ENCODE results near the gene MITF.

Gene MITF

GRCh38 chr3:69761896-69762767 lies 22.9 kb downstream of the MITF start:
- no peak for DNase-seq

- no peak for DNase-seq
Measured at GRCh38 chr3:69762768-69763229, 23.5 kb downstream of the MITF start.

GRCh38 chr3:69763458-69763857 lies 24.2 kb downstream of the MITF start:
- DNase-seq = no peak

GRCh38 chr3:69764121-69764741 lies 25.0 kb downstream of the MITF start:
- DNase-seq = no peak

- DNase-seq = no peak
Measured at GRCh38 chr3:69764861-69765260, 25.6 kb downstream of the MITF start.

- no peak for DNase-seq
Measured at GRCh38 chr3:69766638-69767037, 27.4 kb downstream of the MITF start.

- DNase-seq = no peak
Measured at GRCh38 chr3:69767571-69767970, 28.3 kb downstream of the MITF start.

- no peak for DNase-seq
Measured at GRCh38 chr3:69768438-69768837, 29.2 kb downstream of the MITF start.

GRCh38 chr3:69770219-69770618 lies 31.0 kb downstream of the MITF start:
- no peak for DNase-seq

- no peak for DNase-seq
Measured at GRCh38 chr3:69770976-69771634, 31.8 kb downstream of the MITF start.

GRCh38 chr3:69772152-69772867 lies 33.0 kb downstream of the MITF start:
- no peak for DNase-seq

- DNase-seq = no peak
Measured at GRCh38 chr3:69774029-69774428, 34.8 kb downstream of the MITF start.

GRCh38 chr3:69775751-69776150 lies 36.5 kb downstream of the MITF start:
- DNase-seq = no peak

- no peak for DNase-seq
Measured at GRCh38 chr3:69776289-69776688, 37.0 kb downstream of the MITF start.

- DNase-seq = no peak
Measured at GRCh38 chr3:69776920-69777581, 37.8 kb downstream of the MITF start.

GRCh38 chr3:69777582-69777967 lies 38.3 kb downstream of the MITF start:
- no peak for DNase-seq

GRCh38 chr3:69781593-69781992 lies 42.3 kb downstream of the MITF start:
- no peak for DNase-seq

GRCh38 chr3:69784954-69785514 lies 45.8 kb downstream of the MITF start:
- DNase-seq = no peak

GRCh38 chr3:69785769-69786320 lies 46.6 kb downstream of the MITF start:
- no peak for DNase-seq

- DNase-seq = no peak
Measured at GRCh38 chr3:69786854-69787253, 47.6 kb downstream of the MITF start.

- DNase-seq = no peak
Measured at GRCh38 chr3:69787436-69788168, 48.3 kb downstream of the MITF start.

Measured in GDM1 (cell line).